OCI-LY7 (cell line): Measurements from ENCODE around the gene ANP32E.

Experiments
- EZH2phosphoT487 ChIP-seq: fragments of 200-600 bp; sonication (generic); IDR thresholded peaks from 2 replicates; pipeline ENCODE4 v1.6.1; 2018; ENCODE audit warnings: low read depth, borderline replicate concordance, mild to moderate bottlenecking, mixed run types, antibody characterized with exemption, low read length, moderate library complexity, mixed read lengths
- TF ChIP-seq, protein P1 (sequence below): fragments of 200-600 bp; sonication (generic); conservative IDR thresholded peaks from 2 replicates; pipeline ENCODE4 v1.5.1; 2014; ENCODE audit warnings: mild to moderate bottlenecking, antibody characterized with exemption, low read length, moderate library complexity, mixed read lengths

- TF ChIP-seq, protein P1, sequence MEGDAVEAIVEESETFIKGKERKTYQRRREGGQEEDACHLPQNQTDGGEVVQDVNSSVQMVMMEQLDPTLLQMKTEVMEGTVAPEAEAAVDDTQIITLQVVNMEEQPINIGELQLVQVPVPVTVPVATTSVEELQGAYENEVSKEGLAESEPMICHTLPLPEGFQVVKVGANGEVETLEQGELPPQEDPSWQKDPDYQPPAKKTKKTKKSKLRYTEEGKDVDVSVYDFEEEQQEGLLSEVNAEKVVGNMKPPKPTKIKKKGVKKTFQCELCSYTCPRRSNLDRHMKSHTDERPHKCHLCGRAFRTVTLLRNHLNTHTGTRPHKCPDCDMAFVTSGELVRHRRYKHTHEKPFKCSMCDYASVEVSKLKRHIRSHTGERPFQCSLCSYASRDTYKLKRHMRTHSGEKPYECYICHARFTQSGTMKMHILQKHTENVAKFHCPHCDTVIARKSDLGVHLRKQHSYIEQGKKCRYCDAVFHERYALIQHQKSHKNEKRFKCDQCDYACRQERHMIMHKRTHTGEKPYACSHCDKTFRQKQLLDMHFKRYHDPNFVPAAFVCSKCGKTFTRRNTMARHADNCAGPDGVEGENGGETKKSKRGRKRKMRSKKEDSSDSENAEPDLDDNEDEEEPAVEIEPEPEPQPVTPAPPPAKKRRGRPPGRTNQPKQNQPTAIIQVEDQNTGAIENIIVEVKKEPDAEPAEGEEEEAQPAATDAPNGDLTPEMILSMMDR: no peak
- no peak for TF ChIP-seq EZH2phosphoT487
These were observed 1.2 kb downstream of the ANP32E start for GRCh38 chr1:150234566-150235293.
